H9 (cell line): Measurements from ENCODE around the gene CALN1. TPM values are rescaled to one million over a fixed set of nuclear protein-coding genes. Genes with fewer than 3 reads are reported as not detected.

Experiments used
- DNase-seq: peaks from one replicate; pipeline ENCODE4 v3.0.0-alpha.2; 2017
- H2AFZ ChIP-seq: one replicate; pipeline ENCODE4 v1.6.1; 2013; ENCODE audit warnings: mild to moderate bottlenecking, low read length, control low read depth, moderate library complexity
- H2AK5ac ChIP-seq: 2 replicates; pipeline ENCODE4 v1.6.1; 2013; ENCODE audit warnings: low read length, control low read depth, mixed read lengths; ENCODE audit not compliant: insufficient read length
- H2BK120ac ChIP-seq: one replicate; pipeline ENCODE4 v1.6.1; 2013; ENCODE audit warnings: low read depth, mild to moderate bottlenecking, low read length, control low read depth, inconsistent platforms; ENCODE audit not compliant: poor library complexity, severe bottlenecking
- H2BK12ac ChIP-seq: 2 replicates; pipeline ENCODE4 v1.6.1; 2013; ENCODE audit warnings: low read length, control low read depth, mixed read lengths, low read depth; ENCODE audit not compliant: insufficient read length
- H2BK15ac ChIP-seq: 2 replicates; pipeline ENCODE4 v1.6.1; 2013; ENCODE audit warnings: low read depth, low read length, control low read depth
- H2BK20ac ChIP-seq: one replicate; pipeline ENCODE4 v1.6.1; 2013; ENCODE audit warnings: low read depth, mild to moderate bottlenecking, low read length, control low read depth, inconsistent platforms; ENCODE audit not compliant: poor library complexity, severe bottlenecking
- H2BK5ac ChIP-seq: 2 replicates; pipeline ENCODE4 v1.6.1; 2013; ENCODE audit warnings: low read length, control low read depth, mixed read lengths; ENCODE audit not compliant: insufficient read length
- H3K14ac ChIP-seq: 2 replicates; pipeline ENCODE4 v1.6.1; 2013; ENCODE audit warnings: low read length, control low read depth; ENCODE audit not compliant: insufficient read depth
- H3K18ac ChIP-seq: 2 replicates; pipeline ENCODE4 v1.6.1; 2013; ENCODE audit warnings: low read depth, mild to moderate bottlenecking, mixed read lengths, low read length, control low read depth; ENCODE audit not compliant: insufficient read length
- H3K23ac ChIP-seq: 2 replicates; pipeline ENCODE4 v1.6.1; 2013; ENCODE audit warnings: low read length, control low read depth, mixed read lengths, low read depth; ENCODE audit not compliant: insufficient read length
- H3K23me2 ChIP-seq: 2 replicates; pipeline ENCODE4 v1.6.1; 2013; ENCODE audit warnings: low read depth, mild to moderate bottlenecking, mixed read lengths, low read length, control low read depth; ENCODE audit not compliant: insufficient read length, poor library complexity, severe bottlenecking
- H3K27ac ChIP-seq: 2 replicates; pipeline ENCODE4 v1.5.1; 2013; ENCODE audit warnings: low read length, control low read depth, mixed read lengths, low read depth; ENCODE audit not compliant: insufficient read length
- H3K27me3 ChIP-seq: 2 replicates; pipeline ENCODE4 v1.6.1; 2013; ENCODE audit warnings: low read length, control low read depth, inconsistent platforms; ENCODE audit not compliant: insufficient read depth
- H3K4ac ChIP-seq: 2 replicates; pipeline ENCODE4 v1.6.1; 2013; ENCODE audit warnings: low read depth, mild to moderate bottlenecking, control low read depth, inconsistent platforms, low read length, moderate library complexity
- H3K4me1 ChIP-seq: 2 replicates; pipeline ENCODE4 v1.6.1; 2013; ENCODE audit warnings: low read length, control low read depth, inconsistent platforms; ENCODE audit not compliant: insufficient read depth
- H3K4me2 ChIP-seq: 2 replicates; pipeline ENCODE4 v1.6.1; 2013; ENCODE audit warnings: low read length, control low read depth, mixed read lengths; ENCODE audit not compliant: insufficient read length, insufficient read depth
- H3K56ac ChIP-seq: 2 replicates; pipeline ENCODE4 v1.6.1; 2013; ENCODE audit warnings: low read depth, mild to moderate bottlenecking, mixed read lengths, low read length, control low read depth; ENCODE audit not compliant: insufficient read length
- H3K79me1 ChIP-seq: 2 replicates; pipeline ENCODE4 v1.6.1; 2013; ENCODE audit warnings: low read depth, mild to moderate bottlenecking, moderate library complexity, low read length, control low read depth, inconsistent platforms; ENCODE audit not compliant: insufficient read depth, poor library complexity, severe bottlenecking
- H3K79me2 ChIP-seq: 2 replicates; pipeline ENCODE4 v1.6.1; 2013; ENCODE audit warnings: low read length, control low read depth, inconsistent platforms; ENCODE audit not compliant: insufficient read depth
- H3K9ac ChIP-seq: 2 replicates; pipeline ENCODE4 v1.6.1; 2013; ENCODE audit warnings: low read length, control low read depth, mixed read lengths; ENCODE audit not compliant: insufficient read length; ENCODE audit errors: extremely low read depth
- H3K9me3 ChIP-seq: one replicate; pipeline ENCODE4 v1.6.1; 2013; ENCODE audit warnings: low read depth, low read length, inconsistent platforms; ENCODE audit not compliant: control insufficient read depth
- H3T11ph ChIP-seq: one replicate; pipeline ENCODE4 v1.6.1; 2013; ENCODE audit warnings: mild to moderate bottlenecking, low read length, control low read depth, inconsistent platforms
- H4K20me1 ChIP-seq: one replicate; pipeline ENCODE4 v1.6.1; 2013; ENCODE audit not compliant: control insufficient read depth, insufficient read length, insufficient read depth
- H4K5ac ChIP-seq: 2 replicates; pipeline ENCODE4 v1.6.1; 2013; ENCODE audit warnings: low read depth, mild to moderate bottlenecking, mixed read lengths, low read length, control low read depth; ENCODE audit not compliant: insufficient read length
- H4K8ac ChIP-seq: replicated peaks from 2 replicates; pipeline ENCODE4 v1.6.1; 2013; ENCODE audit warnings: low read length, control low read depth, mixed read lengths, low read depth; ENCODE audit not compliant: insufficient read length
- H4K91ac ChIP-seq: 2 replicates; pipeline ENCODE4 v1.6.1; 2013; ENCODE audit warnings: low read depth, mild to moderate bottlenecking, moderate library complexity, mixed read lengths, low read length, control low read depth; ENCODE audit not compliant: insufficient read length
- H3K27ac Mint-ChIP-seq, 3 experiments: 2 replicates in 2 of 3; 3 replicates in 1 of 3; pipeline ENCODE4 v1.8.0; 2020 to 2021; ENCODE audit warnings: mixed read lengths in 3 of 3, mild to moderate bottlenecking in 1 of 3, moderate library complexity in 1 of 3
- H3K27me3 Mint-ChIP-seq: 2 replicates; pipeline ENCODE4 v1.8.0; 2021; ENCODE audit warnings: low read depth, mild to moderate bottlenecking, moderate library complexity, mixed read lengths
- H3K36me3 Mint-ChIP-seq, 3 experiments: 2 replicates in 2 of 3; 3 replicates in 1 of 3; pipeline ENCODE4 v1.8.0; 2020 to 2021; ENCODE audit warnings: low read depth in 3 of 3, mixed read lengths in 3 of 3; ENCODE audit not compliant: insufficient read depth in 1 of 3
- H3K4me1 Mint-ChIP-seq, 2 experiments: 2 replicates each; pipeline ENCODE4 v1.8.0; 2020; ENCODE audit warnings: mixed read lengths in 2 of 2
- H3K4me3 Mint-ChIP-seq, 2 experiments: 2 replicates in 1 of 2; 3 replicates in 1 of 2; pipeline ENCODE4 v1.8.0; 2020 to 2021; ENCODE audit warnings: mild to moderate bottlenecking in 2 of 2, mixed read lengths in 2 of 2, moderate library complexity in 1 of 2
- H3K9me3 Mint-ChIP-seq, 2 experiments: 2 replicates in 1 of 2; 3 replicates in 1 of 2; pipeline ENCODE4 v1.8.0; 2020; ENCODE audit warnings: mild to moderate bottlenecking in 2 of 2, mixed read lengths in 2 of 2, moderate library complexity in 1 of 2
- WGBS: extraction: QIAGEN DNeasy Blood & Tissue Kit; methylation state at CpG from one replicate; pipeline ENCODE4 v1.1.7; 2013; ENCODE audit warnings: missing lambda C conversion rate, low lambda C conversion rate, mixed read lengths; ENCODE audit not compliant: insufficient read length; ENCODE audit errors: extremely low coverage; 5-methylcytosine and 5-hydroxymethylcytosine counted together
- total RNA-seq: library from RNA; stranded (reverse); gene quantifications from 2 replicates; pipeline ENCODE4 v1.2.1, GENCODE V29; 2021
- TF ChIP-seq, protein P1 (sequence below): fragments of 200-600 bp; sonication (generic); conservative IDR thresholded peaks from 3 replicates; pipeline ENCODE4 v1.8.0; 2021; ENCODE audit warnings: antibody characterized with exemption, mild to moderate bottlenecking

CALN1 gene
- total RNA-seq, 1 experiment from 2014 or later = 2.8 TPM

DNA sequence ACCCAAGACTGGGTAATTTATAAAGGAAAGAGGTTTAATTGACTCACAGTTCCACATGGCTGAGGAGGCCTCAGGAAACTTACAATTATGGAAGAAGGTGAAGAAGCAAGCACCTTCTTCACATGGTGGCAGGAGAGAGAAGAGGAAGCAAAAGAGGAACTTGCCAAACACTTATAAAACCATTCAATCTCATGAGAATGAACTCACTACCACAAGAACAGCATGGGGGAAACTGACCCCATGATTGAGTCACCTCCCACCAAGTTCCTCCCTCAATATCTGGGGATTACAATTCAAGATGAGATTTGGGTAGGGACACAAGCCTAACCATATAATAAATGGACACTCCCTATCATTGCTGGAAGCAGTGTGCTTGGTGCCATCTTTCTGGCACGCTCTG lies 506.3 kb downstream of the CALN1 start:
- Histone ChIP-seq H2BK12ac (no peak overlapping the region), H3K18ac (no peak overlapping the region), H2AFZ (no peak overlapping the region), H3T11ph (no peak overlapping the region), H3K27me3 (no peaks in the 10 kb centered on the region), H3K9me3 (no peaks in the 10 kb centered on the region), H2BK5ac (no peak overlapping the region), H3K23ac (no peak overlapping the region), H3K27ac (no peak overlapping the region), H3K4ac (no peak overlapping the region), H2BK120ac (no peak overlapping the region), H3K4me1 (no peaks in the 10 kb centered on the region), H3K14ac (no peak overlapping the region), H3K9ac (no peak overlapping the region), H4K5ac (no peak overlapping the region), H4K20me1 (peaks cover 2% of the 10 kb centered on the region), H3K79me2 (no peaks in the 10 kb centered on the region), H4K8ac (no peak overlapping the region), H3K56ac (no peak overlapping the region), H2AK5ac (no peak overlapping the region), H2BK20ac (no peak overlapping the region), H3K4me2 (no peak overlapping the region), H2BK15ac (no peak overlapping the region), H3K79me1 (no peaks in the 10 kb centered on the region), H4K91ac (no peak overlapping the region), H3K23me2 (no peaks in the 10 kb centered on the region)
- TF ChIP-seq, protein P1, sequence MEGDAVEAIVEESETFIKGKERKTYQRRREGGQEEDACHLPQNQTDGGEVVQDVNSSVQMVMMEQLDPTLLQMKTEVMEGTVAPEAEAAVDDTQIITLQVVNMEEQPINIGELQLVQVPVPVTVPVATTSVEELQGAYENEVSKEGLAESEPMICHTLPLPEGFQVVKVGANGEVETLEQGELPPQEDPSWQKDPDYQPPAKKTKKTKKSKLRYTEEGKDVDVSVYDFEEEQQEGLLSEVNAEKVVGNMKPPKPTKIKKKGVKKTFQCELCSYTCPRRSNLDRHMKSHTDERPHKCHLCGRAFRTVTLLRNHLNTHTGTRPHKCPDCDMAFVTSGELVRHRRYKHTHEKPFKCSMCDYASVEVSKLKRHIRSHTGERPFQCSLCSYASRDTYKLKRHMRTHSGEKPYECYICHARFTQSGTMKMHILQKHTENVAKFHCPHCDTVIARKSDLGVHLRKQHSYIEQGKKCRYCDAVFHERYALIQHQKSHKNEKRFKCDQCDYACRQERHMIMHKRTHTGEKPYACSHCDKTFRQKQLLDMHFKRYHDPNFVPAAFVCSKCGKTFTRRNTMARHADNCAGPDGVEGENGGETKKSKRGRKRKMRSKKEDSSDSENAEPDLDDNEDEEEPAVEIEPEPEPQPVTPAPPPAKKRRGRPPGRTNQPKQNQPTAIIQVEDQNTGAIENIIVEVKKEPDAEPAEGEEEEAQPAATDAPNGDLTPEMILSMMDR = no peak
- Mint-ChIP-seq H3K4me1 (no peaks in the 10 kb centered on the region), H3K27me3 (0 out of 2 replicates have a peak, but pooled peaks cover 1% of the 10 kb centered on the region), H3K27ac (no peak overlapping the region), H3K9me3 (peaks cover 0 to 5% of the 10 kb centered on the region in 2 experiments; a peak in 2 of 5 replicates), H3K36me3 (no peaks in the 10 kb centered on the region), H3K4me3 (no peak overlapping the region)
- WGBS = no CpG with 5 or more reads among the region's 1 CpG
- no peak for DNase-seq
